Mammary epithelial cell (primary cell): ENCODE data around the gene SSB.

ENCODE experiments used
- EZH2 ChIP-seq: IDR thresholded peaks from 2 replicates; pipeline ENCODE4 v1.6.1; 2012; ENCODE audit warnings: low read length, inconsistent platforms, borderline replicate concordance
- TF ChIP-seq, protein P1 (sequence below), 2 donors: IDR thresholded peaks in 1 of 2; conservative IDR thresholded peaks in 1 of 2; 2 replicates each; pipeline ENCODE4 v1.5.1; 2011 to 2012; ENCODE audit warnings: inconsistent platforms in 2 of 2, low read length in 2 of 2, mild to moderate bottlenecking in 2 of 2, control low read depth in 1 of 2, low read depth in 1 of 2; ENCODE audit not compliant: insufficient read depth in 1 of 2; ENCODE audit errors: extremely low read depth in 1 of 2

DNA sequence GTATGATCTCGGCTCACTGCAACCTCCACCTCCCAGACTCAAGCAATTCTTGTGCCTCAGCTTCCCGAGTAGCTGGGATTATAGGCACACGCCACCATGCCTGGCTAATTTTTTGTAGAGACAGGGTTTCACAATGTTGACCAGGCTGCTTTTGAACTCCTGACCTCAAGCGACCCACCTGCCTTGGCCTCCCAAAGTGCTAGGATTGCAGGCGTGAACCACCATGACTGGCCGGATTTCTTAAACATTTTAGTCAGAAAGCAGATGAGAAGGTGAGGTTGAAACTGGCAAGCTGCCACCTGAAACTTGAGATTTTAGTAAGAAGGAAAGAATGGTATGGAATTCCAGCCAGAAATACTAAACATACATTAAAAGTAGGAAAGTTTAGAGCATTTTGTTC lies 33.1 kb upstream of the SSB start:
- TF ChIP-seq, protein P1, sequence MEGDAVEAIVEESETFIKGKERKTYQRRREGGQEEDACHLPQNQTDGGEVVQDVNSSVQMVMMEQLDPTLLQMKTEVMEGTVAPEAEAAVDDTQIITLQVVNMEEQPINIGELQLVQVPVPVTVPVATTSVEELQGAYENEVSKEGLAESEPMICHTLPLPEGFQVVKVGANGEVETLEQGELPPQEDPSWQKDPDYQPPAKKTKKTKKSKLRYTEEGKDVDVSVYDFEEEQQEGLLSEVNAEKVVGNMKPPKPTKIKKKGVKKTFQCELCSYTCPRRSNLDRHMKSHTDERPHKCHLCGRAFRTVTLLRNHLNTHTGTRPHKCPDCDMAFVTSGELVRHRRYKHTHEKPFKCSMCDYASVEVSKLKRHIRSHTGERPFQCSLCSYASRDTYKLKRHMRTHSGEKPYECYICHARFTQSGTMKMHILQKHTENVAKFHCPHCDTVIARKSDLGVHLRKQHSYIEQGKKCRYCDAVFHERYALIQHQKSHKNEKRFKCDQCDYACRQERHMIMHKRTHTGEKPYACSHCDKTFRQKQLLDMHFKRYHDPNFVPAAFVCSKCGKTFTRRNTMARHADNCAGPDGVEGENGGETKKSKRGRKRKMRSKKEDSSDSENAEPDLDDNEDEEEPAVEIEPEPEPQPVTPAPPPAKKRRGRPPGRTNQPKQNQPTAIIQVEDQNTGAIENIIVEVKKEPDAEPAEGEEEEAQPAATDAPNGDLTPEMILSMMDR (conservative IDR thresholded peaks at IDR 0.05 in 1 of 2, IDR thresholded peaks at IDR 0.05 in 1 of 2; ENCODE audit: extremely low read depth in 1 of 2, insufficient read depth in 1 of 2, low read depth in 1 of 2, low read length in 2 of 2) = no peak
- TF ChIP-seq EZH2 = no peak
